ENCODE data around the gene TMEM232. TPM values are rescaled to one million over a fixed set of nuclear protein-coding genes. Genes with fewer than 3 reads are reported as not detected.
A peak's percentile ranks its signal among the peaks of the same experiment; 100 is the strongest.
"Not testable (repeated sequence)": the region's sequence is repeated elsewhere in the genome, so short reads cannot be mapped to it uniquely, and the experiment has no call there.

The TMEM232 gene
- total RNA-seq, 1 donor from 2014 or later: 0.79 TPM

- DNase-seq (ENCODE audit: low read depth) (peak; percentile 82), FAIRE-seq (no peak)
- Histone ChIP-seq H3K27me3 (ENCODE audit: control insufficient read depth, insufficient read depth, low read length) (no peaks in the 10 kb centered on the region), H3K4me3 (ENCODE audit: low read depth, low read length) (peak within 1 kb of the TSS; percentile 99), H3K36me3 (ENCODE audit: control insufficient read depth, insufficient read depth, low read length) (no peaks in the 10 kb centered on the region)
- no peak for TF ChIP-seq CTCF (IDR thresholded peaks at IDR 0.05; ENCODE audit: insufficient read depth, low read length, severe bottlenecking)
Measured at GRCh38 chr5:110738812-110739651, 12.6 kb upstream of the TMEM232 start, which contains the start of gene SLC25A46. TSS of gene SLC25A46 (plus strand) at chr5:110739007. CDS start at chr5:110739120, 113 bp downstream.

DNA sequence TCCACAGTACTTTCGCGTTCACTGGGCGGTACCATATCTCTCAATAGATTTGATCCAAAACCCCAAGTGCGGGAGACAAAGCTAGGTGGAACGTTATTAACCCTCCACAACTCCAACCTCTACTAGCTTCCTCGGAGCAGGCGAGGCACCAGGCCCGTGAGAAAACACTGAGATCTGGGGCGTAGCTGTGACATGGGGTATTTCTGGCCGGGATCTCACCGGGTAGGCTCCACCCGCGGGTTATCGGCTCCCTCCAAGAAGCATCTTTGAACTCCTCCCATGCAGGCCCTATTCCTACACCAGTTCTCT lies 12.0 kb upstream of the TMEM232 start:
- no peak for TF ChIP-seq CTCF (IDR thresholded peaks at IDR 0.05; ENCODE audit: insufficient read depth, low read length, severe bottlenecking)
- H3K4me3 ChIP-seq (ENCODE audit: low read depth, low read length): peak overlapping the region; percentile 99
- H3K27me3 ChIP-seq (ENCODE audit: control insufficient read depth, insufficient read depth, low read length): no peaks in the 10 kb centered on the region
- DNase-seq (ENCODE audit: low read depth) (no peak), FAIRE-seq (no peak)
- no peaks in the 10 kb centered on the region for H3K36me3 ChIP-seq (ENCODE audit: control insufficient read depth, insufficient read depth, low read length)

- no peak overlapping the region for H3K4me3 ChIP-seq (ENCODE audit: low read depth, low read length)
- H3K27me3 ChIP-seq (ENCODE audit: control insufficient read depth, insufficient read depth, low read length): no peaks in the 10 kb centered on the region
- DNase-seq (ENCODE audit: low read depth) (no peak), FAIRE-seq (no peak)
- no peaks in the 10 kb centered on the region for H3K36me3 ChIP-seq (ENCODE audit: control insufficient read depth, insufficient read depth, low read length)
- no peak for TF ChIP-seq CTCF (IDR thresholded peaks at IDR 0.05; ENCODE audit: insufficient read depth, low read length, severe bottlenecking)
Measured at GRCh38 chr5:110736753-110737152, 10.3 kb upstream of the TMEM232 start.

- DNase-seq (ENCODE audit: low read depth) (no peak), FAIRE-seq (no peak)
- no peaks in the 10 kb centered on the region for H3K27me3 ChIP-seq (ENCODE audit: control insufficient read depth, insufficient read depth, low read length)
- H3K36me3 ChIP-seq (ENCODE audit: control insufficient read depth, insufficient read depth, low read length): no peaks in the 10 kb centered on the region
- no peak overlapping the region for H3K4me3 ChIP-seq (ENCODE audit: low read depth, low read length)
- TF ChIP-seq CTCF (IDR thresholded peaks at IDR 0.05; ENCODE audit: insufficient read depth, low read length, severe bottlenecking): no peak
Measured at GRCh38 chr5:110735556-110735955, 9.1 kb upstream of the TMEM232 start.

DNA sequence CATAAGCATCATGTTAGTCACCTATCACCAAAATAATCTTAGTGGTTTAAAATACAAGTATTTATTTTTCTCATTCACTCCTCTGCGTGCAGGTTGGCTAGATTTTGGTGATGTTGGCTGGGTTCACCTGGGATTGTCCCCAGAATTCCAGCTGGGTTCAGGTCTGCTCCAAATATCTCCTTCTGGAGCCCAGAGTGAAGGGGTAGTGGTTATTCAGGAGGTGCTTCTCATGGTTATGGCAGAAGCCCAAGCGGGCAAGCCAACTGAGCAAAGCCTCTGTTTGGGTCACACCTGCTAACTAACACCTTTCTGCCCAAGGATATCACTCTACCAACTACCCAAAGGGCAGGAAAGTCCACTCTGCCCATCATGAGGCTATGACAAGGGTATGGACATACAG lies 7.6 kb upstream of the TMEM232 start:
- TF ChIP-seq CTCF (IDR thresholded peaks at IDR 0.05; ENCODE audit: insufficient read depth, low read length, severe bottlenecking): no peak
- Histone ChIP-seq H3K4me3 (ENCODE audit: low read depth, low read length) (no peak overlapping the region), H3K36me3 (ENCODE audit: control insufficient read depth, insufficient read depth, low read length) (no peaks in the 10 kb centered on the region), H3K27me3 (ENCODE audit: control insufficient read depth, insufficient read depth, low read length) (no peaks in the 10 kb centered on the region)
- DNase-seq (ENCODE audit: low read depth) (no peak), FAIRE-seq (no peak)

GRCh38 chr5:110731499-110731898 lies 5.0 kb upstream of the TMEM232 start:
- not testable (repeated sequence) for H3K36me3 ChIP-seq (ENCODE audit: control insufficient read depth, insufficient read depth, low read length); FAIRE-seq; H3K4me3 ChIP-seq (ENCODE audit: low read depth, low read length); H3K27me3 ChIP-seq (ENCODE audit: control insufficient read depth, insufficient read depth, low read length); DNase-seq (ENCODE audit: low read depth)
